NCI-H748 treated with DMSO at 0.1 percent for 48 hours (cell line): ENCODE results near the gene DCUN1D5.

Experiments used
- DNase-seq: peaks from one replicate; lab custom pipeline; 2025; lab: John Stamatoyannopoulos, UW

DCUN1D5 gene

DNA sequence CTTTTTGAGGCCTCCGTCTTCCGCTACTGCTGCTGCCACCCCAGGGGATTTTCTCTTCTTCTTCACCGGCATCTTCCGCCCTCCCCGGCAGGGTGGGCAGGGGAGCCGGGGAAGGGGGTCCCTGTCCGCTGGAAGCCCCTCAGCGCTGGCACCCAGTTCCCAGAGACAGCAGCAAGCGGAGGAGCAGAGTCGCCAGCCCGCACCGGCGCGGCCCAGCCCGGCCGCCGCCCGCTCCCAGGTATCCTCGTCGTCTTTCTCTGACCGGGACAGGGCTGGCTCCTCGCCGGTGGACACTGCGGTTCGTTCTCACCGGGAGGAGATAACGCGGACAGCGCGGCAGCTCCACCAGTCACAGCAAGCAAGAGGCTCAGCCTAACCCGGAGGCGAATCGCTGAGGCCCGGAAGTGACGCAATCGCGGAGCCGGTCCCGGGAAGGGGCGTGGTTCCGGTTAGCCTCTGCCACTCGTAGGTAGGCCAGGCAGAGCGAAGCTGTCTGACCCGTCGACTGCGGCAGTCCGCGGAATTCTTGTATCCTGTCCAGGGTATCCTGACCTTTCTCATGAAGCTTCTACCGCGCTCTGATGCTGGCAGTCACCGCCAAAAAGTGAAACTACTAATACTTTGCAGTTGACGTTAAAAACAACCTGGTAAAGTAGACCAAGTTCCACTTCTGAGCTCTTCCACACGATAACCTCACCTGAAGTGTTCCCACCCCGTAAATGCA lies at the start of gene DCUN1D5:
Gene DCUN1D5, minus strand, starts transcription at position 360 of the 724 bp plus-strand sequence. Its CDS starts 288 bp downstream, at position 72.
- DNase-seq: peak; percentile 57

DNA sequence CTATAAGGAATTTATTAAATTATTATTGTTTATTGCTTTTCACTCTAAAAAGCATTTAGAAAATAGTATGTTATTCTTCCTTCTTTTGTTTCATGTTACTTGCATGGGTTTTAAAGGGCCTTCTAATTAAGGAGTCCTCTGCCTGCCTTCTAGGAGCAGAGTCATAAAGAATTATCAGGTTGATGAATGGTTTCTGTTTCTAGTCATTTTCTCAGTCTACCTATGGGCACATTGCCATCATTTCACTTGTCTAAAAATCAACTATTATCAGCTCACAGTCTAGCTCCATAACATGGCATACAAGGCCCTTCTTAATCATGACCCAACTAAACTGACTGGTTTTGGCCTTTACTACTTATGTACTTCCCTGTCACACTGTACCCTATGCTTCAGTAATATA lies 33.5 kb upstream of the DCUN1D5 start:
- DNase-seq: no peak

DNA sequence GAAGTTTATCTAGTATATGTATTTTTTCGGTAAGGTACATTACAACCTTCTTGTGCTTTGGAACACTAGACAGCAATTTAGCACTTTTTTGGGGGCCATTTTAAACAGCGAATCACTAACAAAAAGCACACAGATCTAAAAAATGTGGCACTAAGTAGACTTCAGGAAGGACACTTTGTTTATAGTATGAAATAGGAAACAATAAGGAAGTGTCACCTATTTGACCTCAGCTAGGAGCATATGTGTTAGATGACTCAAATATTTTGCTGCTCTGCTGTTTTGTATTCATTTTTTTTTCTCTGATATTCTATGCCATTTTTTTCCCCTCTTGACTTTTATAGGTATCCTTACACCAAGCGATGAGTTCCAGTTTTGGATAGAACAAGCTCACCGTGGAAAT lies 22.9 kb upstream of the DCUN1D5 start:
- no peak for DNase-seq

DNA sequence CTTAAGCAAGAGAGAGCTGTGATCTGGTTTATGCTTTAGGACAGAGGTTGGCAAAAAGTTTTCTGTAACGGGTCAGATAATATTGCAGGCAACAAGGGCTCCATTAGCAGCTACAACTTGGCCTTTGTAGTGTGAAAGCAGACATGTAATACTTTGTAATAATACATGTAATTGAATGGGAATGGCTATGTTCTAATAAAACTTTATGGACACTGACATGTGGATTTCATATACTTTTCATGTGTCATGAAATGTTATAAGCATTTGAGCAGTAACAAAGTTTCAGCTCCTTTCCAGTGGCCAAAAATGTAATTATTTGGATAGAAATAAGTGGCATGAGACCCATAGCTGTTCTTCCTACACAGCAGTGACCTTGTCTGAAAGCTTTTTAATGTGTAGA lies 20.4 kb upstream of the DCUN1D5 start:
- DNase-seq: no peak

DNA sequence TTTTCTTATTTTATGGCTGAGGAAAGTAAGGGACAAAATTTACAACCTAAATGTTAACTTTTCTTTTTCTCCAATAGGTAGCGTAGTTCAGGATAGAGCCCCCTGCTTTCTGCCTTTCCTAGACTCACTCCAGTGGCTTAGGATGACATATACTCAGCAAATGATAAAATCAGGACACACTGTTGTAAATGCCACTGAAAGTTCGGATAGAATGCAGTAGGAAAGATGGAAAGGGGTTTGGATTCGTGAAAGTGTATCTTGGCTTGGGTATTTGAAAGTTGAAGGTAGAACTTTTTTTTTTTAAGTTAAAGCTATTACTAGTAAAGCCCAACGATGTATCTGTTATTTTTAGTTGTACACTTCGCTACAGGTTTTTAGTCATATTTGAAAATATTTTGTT lies 19.4 kb upstream of the DCUN1D5 start:
- DNase-seq: no peak

DNA sequence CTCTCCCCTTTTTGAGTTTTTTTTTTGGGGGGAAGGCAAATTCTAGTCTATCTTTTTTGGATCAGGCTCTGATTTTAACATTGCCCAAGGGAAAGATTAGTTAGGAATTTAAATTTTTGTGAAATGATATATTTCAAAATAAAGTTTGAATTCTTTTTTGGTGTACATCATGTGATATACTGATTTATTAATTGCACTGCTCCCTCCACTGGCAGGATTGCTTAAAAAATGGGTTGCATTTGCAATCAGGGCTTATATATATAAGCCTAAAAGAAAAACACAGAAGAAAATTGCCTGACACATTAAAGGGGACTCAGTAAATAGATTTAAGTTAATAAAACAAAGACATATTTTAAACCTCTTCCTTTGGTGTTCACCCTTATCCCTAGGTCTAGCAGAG lies 18.4 kb upstream of the DCUN1D5 start:
- DNase-seq: no peak

DNA sequence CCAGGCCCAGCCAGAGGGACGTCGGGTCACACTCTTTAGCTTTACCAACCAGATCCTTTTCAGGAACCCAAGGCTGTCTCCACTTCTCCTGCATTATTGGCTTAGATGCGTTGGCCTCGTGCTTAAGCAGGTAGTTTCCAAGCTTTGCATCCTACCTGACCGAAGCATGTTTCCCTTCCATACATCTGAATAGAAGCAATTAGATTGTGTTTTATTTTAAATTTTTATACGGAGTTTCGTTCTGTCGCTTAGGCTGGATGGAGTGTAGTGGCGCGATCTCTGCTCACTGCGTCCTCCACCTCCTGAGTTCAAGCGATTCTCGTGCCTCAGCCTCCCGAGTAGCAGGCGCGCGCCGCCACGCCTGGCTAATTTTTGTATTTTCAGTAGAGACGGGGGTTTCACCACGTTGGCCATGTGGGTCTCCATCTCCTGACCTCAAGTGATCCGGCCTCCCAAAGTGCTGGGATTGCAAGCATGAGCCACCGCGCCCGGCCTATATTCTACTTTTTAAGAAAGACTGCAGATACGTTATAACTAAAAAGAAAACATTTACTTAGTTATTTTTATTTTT lies 17.9 kb upstream of the DCUN1D5 start:
- DNase-seq: no peak

DNA sequence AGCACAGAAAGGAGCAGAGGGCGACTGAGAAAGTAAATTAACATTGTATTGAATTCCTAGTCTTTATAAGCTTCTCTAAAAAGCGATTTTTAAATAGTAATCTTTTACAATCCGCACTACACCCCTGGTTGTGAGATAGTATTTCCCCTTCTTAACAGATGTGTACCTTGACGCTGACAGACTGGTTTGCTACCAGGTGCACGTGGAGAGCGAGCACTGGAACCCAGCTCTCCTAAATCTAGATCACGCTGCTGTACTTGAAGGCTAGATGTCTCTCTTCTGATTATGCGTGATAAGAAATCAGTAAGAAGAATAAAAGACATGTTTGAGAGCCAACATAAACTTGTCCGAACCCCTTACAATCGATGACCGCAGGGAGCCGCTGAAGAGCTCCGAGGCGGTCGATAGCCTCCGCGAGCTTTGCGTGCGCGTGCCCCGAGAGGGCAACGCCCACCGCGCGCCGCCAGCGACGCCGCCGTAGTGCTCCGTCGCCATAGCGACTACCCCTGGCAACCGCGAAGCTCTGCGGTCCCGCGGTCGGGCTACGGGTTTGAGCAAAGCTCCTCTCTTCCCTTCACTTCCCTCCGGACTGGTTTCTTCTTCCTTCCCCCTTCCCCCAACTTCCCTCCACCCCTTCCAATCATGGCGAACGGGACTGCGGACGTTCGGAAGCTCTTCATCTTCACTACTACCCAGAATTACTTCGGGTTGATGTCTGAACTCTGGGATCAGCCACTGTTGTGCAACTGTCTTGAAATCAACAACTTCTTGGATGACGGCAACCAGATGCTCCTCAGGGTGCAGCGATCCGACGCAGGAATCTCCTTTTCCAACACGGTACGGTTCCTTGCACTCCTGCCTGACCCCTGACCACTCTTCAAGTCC lies 17.2 kb upstream of the DCUN1D5 start, which contains the start of gene DYNC2H1:
Gene DYNC2H1, plus strand, starts transcription at position 494 of the 885 bp plus-strand sequence. Its CDS starts 149 bp downstream, at position 643.
- DNase-seq: peak; percentile 72

DNA sequence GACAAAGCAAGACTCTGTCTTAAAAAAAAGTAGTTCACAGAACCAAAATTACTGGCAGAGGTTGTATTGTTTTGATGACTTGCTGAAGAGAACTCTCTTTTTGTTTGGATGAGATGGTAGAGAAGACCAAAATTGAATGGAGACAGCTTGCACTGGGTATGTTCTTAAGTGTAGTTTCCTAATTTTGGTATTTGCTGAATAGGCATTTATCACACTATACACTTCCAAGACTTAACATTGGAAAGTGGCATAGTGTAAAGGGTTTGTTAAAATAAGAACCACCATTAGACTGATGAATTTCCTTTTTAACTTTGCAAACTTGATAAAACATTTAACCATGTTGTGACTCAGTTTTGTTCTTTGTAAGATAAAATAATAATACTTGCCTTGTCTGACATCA lies 5.3 kb upstream of the DCUN1D5 start:
- DNase-seq: no peak

DNA sequence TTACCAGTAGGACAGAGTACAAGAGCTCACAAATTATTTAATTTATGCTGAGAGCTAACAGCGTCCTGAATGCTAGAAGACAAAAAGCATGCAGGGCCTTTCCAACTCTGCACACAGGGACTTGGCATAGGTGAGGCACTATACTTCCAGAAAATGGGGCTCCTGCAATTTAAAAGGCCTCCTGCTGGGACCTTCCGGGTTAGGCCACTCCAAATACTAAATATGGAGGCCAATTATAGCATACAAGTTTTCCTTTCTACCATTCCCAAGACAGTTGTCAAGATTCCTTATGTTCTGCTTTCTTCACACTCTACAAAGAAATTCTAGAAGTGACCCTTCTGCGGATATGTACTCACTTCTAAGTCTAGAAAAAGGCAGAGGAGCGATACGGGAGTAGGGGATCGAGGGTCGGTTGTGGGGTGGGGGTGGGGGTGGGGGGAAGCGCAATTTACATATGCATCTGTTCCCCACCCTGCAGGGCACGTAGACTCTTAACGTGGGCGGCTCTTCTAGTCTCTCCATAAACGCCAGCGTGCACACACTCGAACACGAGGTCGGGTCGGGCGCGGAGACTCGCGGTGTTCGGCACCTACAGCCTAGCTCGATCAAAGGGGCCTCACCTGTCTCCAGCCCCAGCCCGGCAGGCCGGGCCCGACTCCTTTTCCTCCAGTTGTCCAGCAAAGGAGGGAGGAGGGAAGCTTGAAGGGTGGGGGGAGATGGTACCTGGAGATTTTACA lies 728 bp downstream of the DCUN1D5 start:
- peak; percentile 24 for DNase-seq

DNA sequence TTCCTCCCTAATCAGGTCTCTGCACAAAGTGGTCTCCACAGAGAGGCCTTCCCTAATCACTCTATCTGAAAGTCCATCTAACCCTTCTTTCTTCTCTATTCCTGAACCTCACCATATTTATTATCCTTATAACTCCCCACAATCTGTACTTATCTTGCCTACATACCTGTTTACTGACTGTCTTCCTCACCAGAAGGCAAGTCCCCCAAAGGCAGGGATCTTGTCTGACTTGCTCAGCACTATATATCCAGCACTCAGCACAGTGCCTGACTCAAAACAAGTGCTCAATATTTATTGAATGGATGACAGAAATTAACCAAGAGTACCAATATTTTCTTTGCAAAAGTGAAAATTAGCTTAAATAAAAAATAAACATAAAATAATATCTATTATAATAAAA lies 5.5 kb downstream of the DCUN1D5 start:
- no peak for DNase-seq

DNA sequence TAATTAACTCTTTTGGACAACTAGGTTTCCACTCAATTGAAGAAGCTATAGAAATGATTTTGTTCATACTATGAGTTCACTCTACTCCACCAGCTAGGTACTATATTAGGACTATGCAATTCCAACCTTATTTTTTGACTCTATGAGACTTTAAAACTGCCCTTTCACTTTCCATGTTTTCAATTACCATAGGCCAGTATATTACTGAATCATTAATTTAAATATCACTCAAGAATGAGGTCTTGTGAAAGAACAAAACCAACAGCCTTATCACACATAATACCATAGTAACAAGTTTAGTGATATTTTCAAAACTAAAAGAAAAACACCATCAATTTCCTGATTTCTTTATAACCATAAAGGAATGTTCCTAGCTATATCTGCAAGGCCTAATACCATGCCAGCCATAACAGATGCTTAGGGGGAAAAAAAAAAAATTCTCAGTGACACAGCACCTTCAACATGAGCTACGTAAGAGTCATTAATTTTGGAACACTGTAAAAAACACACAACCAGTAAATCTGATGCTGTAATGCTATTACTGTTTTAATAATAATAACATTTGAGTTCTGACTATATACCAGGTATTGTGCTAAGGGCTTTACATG lies 6.1 kb downstream of the DCUN1D5 start:
- DNase-seq: no peak

DNA sequence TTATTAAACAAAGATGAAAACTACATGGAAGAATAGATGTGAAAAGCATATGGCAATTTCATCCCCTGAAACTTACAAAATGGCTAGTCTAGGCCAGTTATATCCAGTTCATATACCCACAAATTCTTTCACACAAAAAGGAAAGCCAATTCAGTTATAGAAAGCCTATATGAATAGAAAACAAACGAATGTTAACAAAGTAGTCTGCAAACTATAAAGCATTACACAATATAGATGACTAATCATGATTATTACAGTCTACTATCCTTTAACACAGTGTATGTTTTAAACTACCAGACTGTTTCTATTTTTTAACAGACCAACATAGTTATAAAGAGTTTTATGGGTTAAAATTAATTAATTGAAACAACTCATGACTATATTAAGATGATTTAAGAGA lies 12.1 kb downstream of the DCUN1D5 start:
- DNase-seq: no peak

DNA sequence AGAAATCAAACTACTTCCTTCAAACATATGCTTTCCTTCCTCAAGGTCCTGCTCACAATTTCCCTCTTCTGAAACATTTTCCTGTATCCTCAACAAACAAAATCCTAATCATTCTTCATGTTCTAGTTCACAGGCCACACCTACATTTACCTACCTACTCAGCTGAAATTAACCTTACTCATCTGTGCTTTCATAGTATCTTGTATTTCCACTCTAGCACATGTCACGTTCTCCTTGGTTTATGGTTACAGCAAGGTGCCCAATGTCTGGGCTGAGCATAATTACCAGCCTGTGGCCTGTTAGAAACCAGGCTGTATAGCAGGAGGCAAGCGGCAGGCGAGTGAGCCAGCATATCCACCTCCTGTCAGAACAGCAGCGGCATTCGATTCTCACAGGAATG lies 13.2 kb downstream of the DCUN1D5 start:
- DNase-seq: no peak

DNA sequence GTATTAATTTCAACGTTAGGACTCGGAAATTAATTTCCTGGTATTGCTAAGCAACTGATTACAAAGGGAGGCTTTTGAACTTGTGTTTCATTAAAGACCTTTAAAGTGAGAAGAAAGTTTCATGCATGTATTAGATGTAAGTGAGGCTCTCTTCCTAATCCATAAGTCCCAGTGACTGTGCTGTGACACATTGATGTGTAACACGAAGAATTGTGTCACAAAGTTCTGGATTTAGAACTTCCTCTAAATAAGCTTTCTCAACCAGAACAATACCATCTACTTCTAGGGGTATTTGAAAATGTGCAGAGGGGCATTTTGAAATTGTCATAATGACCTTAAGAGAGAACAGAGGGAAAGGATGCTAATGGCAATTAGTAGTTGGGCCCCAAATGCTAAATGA lies 14.4 kb downstream of the DCUN1D5 start:
- DNase-seq: no peak

DNA sequence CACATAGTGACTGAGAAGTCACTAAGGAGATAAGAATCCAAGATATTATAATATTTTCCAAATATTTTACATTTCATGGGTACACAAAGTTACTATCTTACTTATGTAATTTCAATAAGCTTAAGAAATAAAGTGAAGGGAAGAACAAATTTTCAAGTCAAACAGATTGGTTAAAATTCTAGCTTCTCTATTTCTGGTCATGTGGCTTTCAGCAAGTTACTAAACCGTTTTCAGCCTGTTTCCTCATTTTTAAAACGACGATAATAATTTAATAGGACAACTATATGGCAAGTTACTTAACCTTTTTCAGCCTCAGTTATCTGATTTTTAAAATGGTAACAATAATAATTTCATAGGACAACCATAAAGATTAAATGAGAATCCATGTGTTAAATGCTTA lies 15.6 kb downstream of the DCUN1D5 start:
- no peak for DNase-seq

DNA sequence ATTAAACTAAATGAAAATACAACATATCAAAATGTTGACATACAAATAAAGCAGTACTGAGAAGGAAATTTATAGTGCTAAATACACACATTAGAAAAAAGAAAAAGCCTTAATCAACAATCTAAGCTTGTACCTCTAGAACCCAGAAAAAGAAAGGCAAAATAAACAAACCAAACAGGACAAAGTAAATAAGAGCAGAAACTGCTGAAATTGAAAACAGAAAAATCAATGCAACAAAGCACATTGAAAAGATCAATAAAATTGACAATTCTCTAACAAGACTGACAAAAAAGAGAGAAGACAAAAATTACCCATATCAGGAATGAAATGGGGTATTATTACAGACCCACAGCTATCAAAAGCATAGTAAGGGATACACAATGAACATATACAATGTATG lies 21.0 kb downstream of the DCUN1D5 start:
- no peak for DNase-seq

DNA sequence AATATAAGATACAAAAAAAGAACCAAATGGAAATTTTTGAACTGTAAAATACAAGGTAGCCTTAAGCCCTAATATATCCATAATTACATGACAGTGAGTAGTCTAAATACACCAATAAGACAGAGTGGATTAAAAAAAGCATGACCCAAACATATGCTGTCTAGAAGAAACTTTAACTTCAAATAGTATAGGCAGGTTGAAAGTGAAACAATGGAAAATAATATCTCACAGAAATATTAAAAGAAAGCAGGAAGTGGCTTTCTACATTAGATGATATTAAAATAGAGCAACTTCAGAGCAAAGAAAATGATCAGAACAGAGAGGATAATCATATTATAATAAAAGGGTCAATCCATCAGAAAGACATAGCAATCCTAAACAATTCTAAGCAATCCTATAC lies 21.8 kb downstream of the DCUN1D5 start:
- DNase-seq: no peak

DNA sequence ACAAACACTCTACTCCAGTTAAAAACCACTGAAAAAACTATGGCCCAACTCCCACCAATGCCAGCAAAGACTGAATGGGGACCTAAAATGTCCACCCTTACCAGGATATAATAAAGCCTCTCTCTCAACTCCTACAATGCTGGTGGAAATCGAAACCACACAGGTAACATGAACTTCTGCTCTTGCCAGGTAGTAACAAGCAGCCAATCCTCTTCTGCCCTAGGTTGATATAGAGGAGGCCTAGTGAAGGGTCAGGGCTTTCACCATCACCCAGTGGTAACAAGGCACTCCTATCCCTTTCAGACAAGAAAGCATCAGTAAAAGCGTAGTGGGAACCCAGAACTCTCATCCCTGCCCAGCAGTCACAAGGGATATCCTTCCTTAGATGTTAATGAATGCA lies 22.6 kb downstream of the DCUN1D5 start:
- DNase-seq: no peak

DNA sequence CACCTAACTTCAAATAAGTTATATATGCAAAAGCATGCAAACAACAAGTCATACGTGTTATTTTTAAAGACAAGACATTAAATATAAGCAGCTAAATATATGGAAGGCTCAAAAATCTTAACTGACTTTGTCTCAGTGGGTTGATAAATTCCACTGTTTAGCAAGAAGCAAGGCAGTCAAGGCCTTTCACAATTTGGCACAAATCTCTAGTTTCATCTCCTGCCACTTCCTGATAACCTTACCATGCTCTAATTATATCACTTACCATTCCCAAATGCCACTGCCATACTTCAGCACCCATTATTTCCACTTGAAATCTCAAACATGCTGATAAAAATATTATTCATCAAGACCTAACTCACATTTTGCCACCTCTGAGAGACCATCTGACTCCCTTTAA lies 24.8 kb downstream of the DCUN1D5 start:
- no peak for DNase-seq

DNA sequence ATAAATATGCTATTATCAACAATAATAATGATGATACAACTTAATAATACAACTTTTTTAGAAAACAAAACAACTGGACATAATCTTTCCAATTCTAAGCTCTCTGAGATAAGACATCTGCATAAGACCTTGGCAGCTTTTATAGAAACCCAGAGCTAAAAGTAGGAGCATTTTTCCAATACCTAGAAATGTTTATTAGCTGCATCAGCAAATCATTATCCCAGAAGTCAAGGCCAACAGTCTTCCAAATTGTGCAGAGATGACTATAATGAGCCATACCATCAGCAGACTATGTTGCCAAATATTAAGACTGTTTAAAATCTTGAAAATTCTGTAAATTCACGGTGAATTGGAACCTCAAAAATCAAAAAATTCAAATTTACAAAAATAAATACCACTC lies 30.3 kb downstream of the DCUN1D5 start:
- DNase-seq: no peak
